Skeletal muscle tissue (tissue), 4 donors: ENCODE results near the gene IL16. TPM values are rescaled to one million over a fixed set of nuclear protein-coding genes. Genes with fewer than 3 reads are reported as not detected.

Experiments
- H3K27ac ChIP-seq: one replicate; pipeline ENCODE4 v1.7.0; 2013; ENCODE audit warnings: mild to moderate bottlenecking, low read depth, low read length, inconsistent platforms
- H3K27me3 ChIP-seq, 3 donors: one replicate each; pipeline ENCODE4 v1.7.0; 2013; ENCODE audit warnings: low read length in 3 of 3; ENCODE audit not compliant: control insufficient read depth in 3 of 3, insufficient read depth in 3 of 3
- H3K36me3 ChIP-seq, 3 donors: one replicate each; pipeline ENCODE4 v1.7.0; 2013; ENCODE audit warnings: low read length in 3 of 3; ENCODE audit not compliant: control insufficient read depth in 3 of 3, insufficient read depth in 3 of 3
- H3K4me1 ChIP-seq, 3 donors: one replicate each; pipeline ENCODE4 v1.7.0; 2013; ENCODE audit warnings: low read length in 3 of 3, mild to moderate bottlenecking in 3 of 3; ENCODE audit not compliant: control insufficient read depth in 3 of 3, insufficient read depth in 3 of 3
- H3K4me3 ChIP-seq, 3 donors: one replicate each; pipeline ENCODE4 v1.7.0; 2013; ENCODE audit warnings: low read length in 3 of 3
- H3K9ac ChIP-seq, 3 donors: one replicate each; pipeline ENCODE4 v1.7.0; 2013; ENCODE audit warnings: low read length in 3 of 3, mild to moderate bottlenecking in 3 of 3, moderate library complexity in 2 of 3, low read depth in 1 of 3
- H3K9me3 ChIP-seq, 3 donors: one replicate each; pipeline ENCODE4 v1.7.0; 2013; ENCODE audit warnings: low read length in 3 of 3; ENCODE audit not compliant: control insufficient read depth in 3 of 3
- total RNA-seq: library from RNA; depleted of rRNA; stranded (reverse); fragments of >200 nt; gene quantifications from one replicate; pipeline ENCODE4 v1.2.3, GENCODE V29; 2014
- donor health status: Osteomylitis.

IL16 gene
- total RNA-seq, 1 donor from 2014 or later: 4.7 TPM

- Histone ChIP-seq H3K27ac (no peak overlapping the region), H3K4me3 (no peak overlapping the region), H3K4me1 (no peaks in the 10 kb centered on the region), H3K27me3 (no peaks in the 10 kb centered on the region), H3K9ac (no peak overlapping the region), H3K9me3 (peaks cover 0 to 4% (median 0%) of the 10 kb centered on the region in 3 donors), H3K36me3 (no peaks in the 10 kb centered on the region)
These were observed 47.6 kb downstream of the IL16 start for GRCh38 chr15:81244306-81244705.

DNA sequence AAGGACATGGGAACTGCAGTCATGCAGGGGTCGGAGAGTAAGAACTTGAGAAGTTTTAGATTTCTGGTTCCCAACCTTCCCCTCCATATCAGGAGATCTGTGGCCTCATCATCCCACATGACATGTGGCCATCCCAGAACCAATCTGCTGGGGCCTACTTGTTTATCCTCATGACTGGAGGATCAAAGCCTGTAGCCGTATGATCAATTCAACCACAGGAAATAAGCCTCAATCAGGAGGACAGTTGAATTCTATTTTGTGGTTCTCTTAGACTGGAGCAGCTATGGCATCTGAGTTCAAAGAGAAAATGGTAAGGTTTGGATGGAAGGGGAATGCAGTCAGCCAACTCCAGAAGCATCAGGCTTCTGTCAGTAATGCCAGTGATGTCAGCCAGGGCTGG is 57.2 kb downstream of the IL16 start:
- H3K9me3 ChIP-seq: no peaks in the 10 kb centered on the region
- H3K27ac ChIP-seq: no peak overlapping the region
- no peak overlapping the region for H3K4me3 ChIP-seq
- no peaks in the 10 kb centered on the region for H3K36me3 ChIP-seq
- peaks cover 0 to 3% (median 0%) of the 10 kb centered on the region in 3 donors for H3K4me1 ChIP-seq
- H3K9ac ChIP-seq: no peak overlapping the region
- H3K27me3 ChIP-seq: peaks cover 0 to 4% (median 0%) of the 10 kb centered on the region in 3 donors

DNA sequence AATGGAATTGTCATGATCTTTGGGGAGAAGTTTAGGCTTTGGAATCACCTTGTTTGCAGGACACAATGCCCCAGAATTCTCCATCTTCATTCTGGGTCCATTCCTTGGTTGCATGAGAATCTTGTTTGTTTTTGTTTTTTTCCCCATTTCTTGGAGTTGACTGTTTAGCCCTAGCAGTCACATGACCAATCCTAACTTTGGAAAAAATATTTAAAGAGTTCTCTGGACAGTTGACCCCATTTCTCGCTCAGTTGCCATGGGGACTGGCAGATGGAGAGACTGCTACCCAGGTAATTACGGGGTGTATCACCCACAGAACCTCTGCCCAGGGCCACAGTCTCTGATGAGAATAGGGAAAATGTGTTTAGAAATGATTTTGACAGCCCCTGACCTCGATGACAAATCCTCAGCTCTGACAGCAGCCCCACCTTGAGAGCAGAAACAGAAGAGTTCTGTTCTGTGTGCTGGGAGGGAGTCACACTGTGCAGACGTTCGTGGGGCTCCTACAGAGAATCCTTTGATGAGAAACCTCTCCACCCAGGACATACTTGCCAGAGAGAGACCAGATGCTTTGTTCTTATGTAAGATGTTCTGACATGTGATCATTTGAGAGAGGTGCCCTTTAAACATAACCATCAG is 57.7 kb downstream of the IL16 start:
- H3K4me1 ChIP-seq: peaks cover 0 to 3% (median 0%) of the 10 kb centered on the region in 3 donors
- H3K27me3 ChIP-seq: peaks cover 0 to 4% (median 0%) of the 10 kb centered on the region in 3 donors
- no peak overlapping the region for H3K4me3 ChIP-seq
- no peaks in the 10 kb centered on the region for H3K9me3 ChIP-seq
- no peak overlapping the region for H3K9ac ChIP-seq
- H3K27ac ChIP-seq: no peak overlapping the region
- no peaks in the 10 kb centered on the region for H3K36me3 ChIP-seq

GRCh38 chr15:81254916-81255290 is 58.2 kb downstream of the IL16 start:
- H3K9me3 ChIP-seq: no peaks in the 10 kb centered on the region
- H3K4me3 ChIP-seq: no peak overlapping the region
- H3K4me1 ChIP-seq: peaks cover 0 to 3% (median 0%) of the 10 kb centered on the region in 3 donors
- no peaks in the 10 kb centered on the region for H3K36me3 ChIP-seq
- H3K27me3 ChIP-seq: peaks cover 0 to 6% (median 0%) of the 10 kb centered on the region in 3 donors
- no peak overlapping the region for H3K9ac ChIP-seq
- H3K27ac ChIP-seq: no peak overlapping the region

GRCh38 chr15:81255315-81255957 is 58.8 kb downstream of the IL16 start:
- Histone ChIP-seq H3K9ac (no peak overlapping the region), H3K27me3 (peaks cover 0 to 6% (median 0%) of the 10 kb centered on the region in 3 donors)

DNA sequence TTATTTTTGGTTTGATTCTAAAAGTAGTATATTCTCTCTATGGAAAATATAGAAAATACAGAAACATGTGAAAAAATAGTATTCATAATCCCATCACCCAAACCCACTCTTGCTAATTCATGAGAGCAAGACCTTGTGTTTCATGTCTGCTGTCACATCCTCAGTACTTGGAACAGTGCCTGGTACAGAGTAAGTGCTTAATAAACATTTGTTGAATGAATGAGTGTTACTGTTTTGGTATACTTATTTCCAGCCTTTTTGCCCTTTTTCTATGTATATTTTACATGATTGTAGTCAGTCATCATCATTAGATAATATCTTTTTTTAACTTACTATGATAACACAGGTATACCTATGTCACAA is 59.3 kb downstream of the IL16 start:
- Histone ChIP-seq H3K9ac (no peak overlapping the region), H3K4me1 (peaks cover 0 to 3% (median 0%) of the 10 kb centered on the region in 3 donors), H3K27me3 (peaks cover 0 to 6% (median 0%) of the 10 kb centered on the region in 3 donors), H3K4me3 (no peak overlapping the region), H3K36me3 (no peaks in the 10 kb centered on the region), H3K27ac (no peak overlapping the region), H3K9me3 (no peaks in the 10 kb centered on the region)

More at GRCh38 chr15:81255315-81255957, 58.8 kb downstream of the IL16 start:
- no peaks in the 10 kb centered on the region for H3K9me3 ChIP-seq
- peaks cover 0 to 3% (median 0%) of the 10 kb centered on the region in 3 donors for H3K4me1 ChIP-seq
- no peak overlapping the region for H3K27ac ChIP-seq
- H3K4me3 ChIP-seq: no peak overlapping the region
- H3K36me3 ChIP-seq: no peaks in the 10 kb centered on the region

DNA sequence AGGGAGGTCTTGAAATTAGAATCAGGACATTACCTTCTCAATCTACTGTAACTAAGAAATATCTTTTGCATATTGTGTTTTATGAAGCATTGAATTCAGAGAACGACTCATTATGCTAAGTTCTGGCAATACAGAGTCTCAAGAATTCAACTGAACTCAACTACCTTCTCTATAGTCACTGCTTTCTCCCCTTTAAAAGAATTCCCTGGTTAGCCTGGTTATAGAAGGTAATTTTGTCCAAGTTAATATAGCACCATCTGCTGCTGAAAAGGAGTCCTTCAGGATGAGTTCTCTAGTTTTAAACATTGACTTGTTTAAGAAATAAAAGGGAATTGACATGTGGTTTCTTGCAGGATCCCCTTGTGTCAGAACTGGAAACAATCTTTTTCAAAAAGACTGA is 60.2 kb downstream of the IL16 start:
- Histone ChIP-seq H3K36me3 (no peaks in the 10 kb centered on the region), H3K9me3 (no peaks in the 10 kb centered on the region), H3K27ac (no peak overlapping the region), H3K4me1 (peaks cover 0 to 3% (median 0%) of the 10 kb centered on the region in 3 donors), H3K4me3 (no peak overlapping the region), H3K9ac (no peak overlapping the region), H3K27me3 (peaks cover 0 to 6% (median 4%) of the 10 kb centered on the region in 3 donors)

DNA sequence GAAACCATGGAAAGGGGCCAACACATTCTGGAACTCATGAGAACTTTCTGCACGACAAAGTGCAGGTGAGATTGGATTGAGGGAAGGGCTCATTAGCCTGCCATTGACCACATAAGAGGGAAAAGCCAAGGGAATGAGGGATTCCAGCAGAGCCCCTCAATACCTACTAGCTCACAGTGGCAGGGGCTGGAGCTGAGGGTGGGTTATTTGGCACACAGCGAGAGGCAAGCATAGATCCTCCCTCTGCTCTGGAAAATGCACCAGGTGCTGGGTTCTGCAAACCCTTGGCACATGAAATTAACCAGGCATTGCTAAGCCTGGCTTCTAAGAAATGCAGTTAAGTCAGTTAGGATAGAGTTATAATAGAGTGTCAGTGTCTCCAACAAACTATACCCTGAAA is 60.8 kb downstream of the IL16 start:
- Histone ChIP-seq H3K4me1 (peaks cover 0 to 3% (median 0%) of the 10 kb centered on the region in 3 donors), H3K4me3 (no peak overlapping the region), H3K27ac (no peak overlapping the region), H3K36me3 (no peaks in the 10 kb centered on the region), H3K27me3 (peaks cover 0 to 6% (median 4%) of the 10 kb centered on the region in 3 donors), H3K9me3 (no peaks in the 10 kb centered on the region), H3K9ac (no peak overlapping the region)

- no peaks in the 10 kb centered on the region for H3K9me3 ChIP-seq
- no peak overlapping the region for H3K27ac ChIP-seq
- no peaks in the 10 kb centered on the region for H3K36me3 ChIP-seq
- H3K4me1 ChIP-seq: peaks cover 0 to 3% (median 0%) of the 10 kb centered on the region in 3 donors
- H3K27me3 ChIP-seq: peaks cover 0 to 6% (median 4%) of the 10 kb centered on the region in 3 donors
- no peak overlapping the region for H3K9ac ChIP-seq
- H3K4me3 ChIP-seq: no peak overlapping the region
These were observed 61.8 kb downstream of the IL16 start for GRCh38 chr15:81258455-81258854.

DNA sequence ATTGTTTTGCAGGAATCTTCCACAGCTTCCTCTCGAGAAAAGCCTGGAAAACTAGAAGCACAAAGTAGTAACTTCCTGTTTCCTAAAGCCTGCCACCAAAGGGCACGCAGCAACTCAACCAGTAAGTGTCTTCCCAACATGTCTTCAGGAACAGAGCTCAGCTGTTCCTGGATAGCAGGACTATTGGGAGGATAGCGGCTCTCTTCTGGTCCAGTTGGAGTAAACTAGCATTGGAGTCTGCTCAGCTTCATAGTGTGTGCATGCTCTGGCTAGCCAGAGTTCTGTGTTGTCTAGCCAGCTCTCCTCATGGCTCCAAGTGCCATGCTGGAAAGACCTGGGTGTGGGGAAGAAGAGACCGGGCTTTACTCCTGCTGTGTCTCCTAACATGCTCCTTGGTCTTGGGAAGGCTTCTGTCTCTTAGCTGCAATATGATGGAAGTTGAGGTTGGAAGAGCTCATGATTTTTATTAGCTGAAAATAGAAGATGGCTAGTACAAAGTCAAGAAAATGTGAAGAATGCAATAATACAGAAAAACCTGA is 63.1 kb downstream of the IL16 start:
- Histone ChIP-seq H3K9me3 (no peaks in the 10 kb centered on the region), H3K4me1 (peaks cover 0 to 3% (median 0%) of the 10 kb centered on the region in 3 donors), H3K27me3 (peaks cover 0 to 6% (median 4%) of the 10 kb centered on the region in 3 donors), H3K9ac (no peak overlapping the region), H3K36me3 (no peaks in the 10 kb centered on the region), H3K27ac (no peak overlapping the region), H3K4me3 (no peak overlapping the region)
